Cardiac septum (tissue), 1 donor: ENCODE data around the gene SLC11A1. TPM values are rescaled to one million over a fixed set of nuclear protein-coding genes. Genes with fewer than 3 reads are reported as not detected.

Experiments used
- DNase-seq: peaks from one replicate; pipeline ENCODE4 v3.0.0-alpha.2; 2020; ENCODE audit warnings: low spot score
- intact Hi-C: fragments of 100-400 bp; cut with DNase I; formaldehyde crosslinking; loops from one replicate; pipeline ENCODE4 v1.14.0; 2022
- long read RNA-seq: library from polyadenylated mRNA; unstranded; transcript quantifications from one replicate; pipeline ENCODE4 v2.0.0, GENCODE V29; 2021
- total RNA-seq: library from RNA; stranded (reverse); fragmentation: NEBNext Ultra II Directional; extraction: Animal tissue kit (Norgen Biotek cat#: 25700); gene quantifications from one replicate; pipeline ENCODE4 v1.2.1, GENCODE V29; 2021
- donor health status: DM: no; HTN: no; CAD: no.

SLC11A1 gene
- total RNA-seq = 6.4 TPM
- long read RNA-seq, partial matches to known transcripts = 1 of 2 reads
- long read RNA-seq, other reads (novel, unspliced or antisense) = 0 of 2 reads

GRCh38 chr2:218381916-218382366 is at the start of gene SLC11A1:
SLC11A1 (plus strand) TSS chr2:218382273; CDS start chr2:218382369, 96 bp downstream.
- intact Hi-C loops = no loop called here
- peak; percentile 92 for DNase-seq

GRCh38 chr2:218332288-218332687 is 49.8 kb upstream of the SLC11A1 start:
- intact Hi-C loops = no loop called here
- no peak for DNase-seq

DNA sequence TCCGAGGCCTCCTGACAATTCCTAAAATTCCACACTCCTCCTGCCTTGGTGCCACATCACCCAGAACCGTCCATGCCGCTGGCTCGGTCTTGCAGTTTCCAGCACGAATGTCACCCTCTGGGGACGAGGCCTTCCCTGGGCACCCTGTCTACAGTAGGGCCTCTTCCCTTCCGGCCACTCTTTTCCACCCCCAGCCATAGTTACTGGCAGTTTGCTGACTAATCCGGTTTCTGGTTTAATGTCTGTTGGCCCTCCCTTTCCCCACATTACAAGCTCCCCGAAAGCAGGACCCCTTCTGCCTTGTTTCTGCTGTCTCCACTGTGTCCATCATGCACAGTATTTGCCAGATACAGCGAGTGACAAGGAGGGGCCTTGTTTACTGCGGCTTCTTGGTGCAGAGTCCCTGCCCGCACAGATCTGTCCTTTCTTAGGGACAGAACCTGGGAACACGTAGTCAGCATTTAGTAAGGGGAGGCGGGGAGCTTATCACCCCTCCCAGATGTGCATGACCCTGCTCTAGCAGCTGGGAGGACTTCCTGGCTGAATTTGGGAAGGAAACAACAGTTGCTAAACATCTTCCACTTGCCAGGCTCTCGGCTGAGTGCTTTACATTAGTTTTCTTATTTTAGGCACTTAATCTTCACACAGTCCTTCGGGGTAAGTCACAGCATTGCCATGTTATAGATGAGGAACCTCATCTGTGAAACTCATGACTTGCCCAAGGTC is 49.0 kb upstream of the SLC11A1 start:
- no peak for DNase-seq
- intact Hi-C loops = no loop called here

GRCh38 chr2:218334531-218334930 is 47.5 kb upstream of the SLC11A1 start:
- DNase-seq = no peak
- intact Hi-C loops = no loop called here

DNA sequence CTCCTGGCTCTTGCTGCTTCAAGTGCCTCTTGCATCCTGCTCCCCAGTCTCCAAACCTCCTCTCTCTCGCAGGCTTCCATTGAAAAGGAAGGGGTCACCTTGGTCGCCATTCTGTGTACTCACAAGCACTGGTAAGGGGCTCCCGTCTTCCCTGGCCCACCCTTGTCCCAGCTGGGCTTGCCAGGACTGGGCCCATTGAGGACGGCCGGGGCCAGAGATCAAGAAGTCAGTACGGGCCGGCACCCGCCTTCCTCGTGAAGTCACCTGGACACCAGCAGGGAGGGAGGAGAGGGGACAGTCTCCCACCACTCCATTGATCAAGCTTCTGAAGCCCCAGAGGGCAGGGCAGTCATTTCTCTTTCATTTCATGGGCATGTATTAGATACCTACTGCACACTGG is 41.4 kb upstream of the SLC11A1 start:
- intact Hi-C loops = no loop called here
- no peak for DNase-seq

DNA sequence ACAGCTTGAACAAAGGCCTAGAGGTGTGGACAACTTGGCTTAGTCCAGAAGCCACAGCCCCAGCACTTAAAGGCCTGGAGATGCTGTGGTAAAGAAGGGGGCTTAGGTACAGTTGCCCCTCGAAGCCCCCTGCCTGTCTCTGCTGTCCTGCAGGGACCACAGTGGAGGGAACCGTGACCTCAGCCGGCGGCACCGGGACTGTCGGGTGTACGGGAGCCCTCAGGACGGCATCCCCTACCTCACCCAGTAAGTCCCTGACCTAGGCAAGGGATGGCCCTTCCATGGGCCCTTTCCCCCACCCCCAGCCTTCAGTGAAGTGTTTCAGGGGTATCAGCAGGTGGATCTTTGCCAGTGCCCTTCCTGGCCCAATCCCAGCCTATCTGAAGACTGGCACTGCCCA is 40.7 kb upstream of the SLC11A1 start:
- no peak for DNase-seq
- intact Hi-C loops = no loop called here

- DNase-seq = no peak
- intact Hi-C loops = no loop called here
Measured at GRCh38 chr2:218342837-218343236, 39.2 kb upstream of the SLC11A1 start.

DNA sequence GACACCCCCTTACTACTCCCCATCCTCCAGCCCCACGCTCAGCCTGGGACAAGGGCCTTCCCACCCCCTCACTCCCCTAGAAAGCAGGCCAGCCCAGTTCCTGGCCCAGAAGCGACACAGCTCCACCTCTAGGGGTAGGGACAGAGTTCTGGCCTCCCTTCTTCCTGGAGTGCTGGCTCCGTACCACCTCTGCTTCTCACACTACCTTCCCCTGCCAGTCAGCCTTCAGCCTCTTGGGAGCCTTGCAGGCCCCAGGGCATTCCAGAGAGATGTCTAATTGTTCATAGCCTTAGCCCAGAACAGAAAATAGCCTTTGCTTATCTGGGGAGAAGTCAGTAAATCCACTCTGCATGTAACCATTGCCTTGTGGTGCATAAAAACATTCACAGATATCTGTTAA is 38.5 kb upstream of the SLC11A1 start:
- intact Hi-C loops = no loop called here
- DNase-seq = no peak

DNA sequence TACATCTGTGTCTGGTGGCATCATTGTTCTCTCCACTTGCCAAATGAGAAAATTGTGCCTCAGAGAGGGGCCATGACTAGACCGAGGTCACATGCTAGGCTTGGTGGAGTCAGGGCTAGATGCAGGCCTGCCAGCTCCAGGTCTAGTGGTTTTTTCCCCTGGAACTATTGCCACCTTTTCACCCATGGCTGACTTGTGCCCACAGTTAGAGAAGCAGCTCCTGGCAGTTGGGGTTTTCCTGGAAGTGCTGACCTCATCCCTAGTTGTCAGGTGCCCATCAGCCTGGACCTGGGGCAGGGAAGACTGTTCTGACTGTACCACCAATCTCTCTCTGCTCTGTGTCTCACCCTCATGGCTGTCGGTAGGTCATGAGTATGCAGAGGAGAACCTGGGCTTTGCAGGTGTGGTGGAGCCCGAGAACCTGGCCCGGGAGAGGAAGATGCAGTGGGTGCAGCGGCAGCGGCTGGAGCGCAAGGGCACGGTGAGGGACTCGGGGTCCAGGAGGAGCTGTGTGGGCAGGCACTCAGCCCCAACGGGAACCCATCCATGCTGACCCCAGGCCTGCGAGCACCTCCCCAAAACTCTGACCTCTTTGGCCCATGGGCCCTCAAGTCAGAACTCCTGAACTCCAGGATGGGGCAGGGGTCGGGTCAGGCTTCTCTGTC is 37.9 kb upstream of the SLC11A1 start:
- no peak for DNase-seq
- intact Hi-C loops = no loop called here

- intact Hi-C loops = no loop called here
- no peak for DNase-seq
Measured at GRCh38 chr2:218344755-218345417, 37.2 kb upstream of the SLC11A1 start.

DNA sequence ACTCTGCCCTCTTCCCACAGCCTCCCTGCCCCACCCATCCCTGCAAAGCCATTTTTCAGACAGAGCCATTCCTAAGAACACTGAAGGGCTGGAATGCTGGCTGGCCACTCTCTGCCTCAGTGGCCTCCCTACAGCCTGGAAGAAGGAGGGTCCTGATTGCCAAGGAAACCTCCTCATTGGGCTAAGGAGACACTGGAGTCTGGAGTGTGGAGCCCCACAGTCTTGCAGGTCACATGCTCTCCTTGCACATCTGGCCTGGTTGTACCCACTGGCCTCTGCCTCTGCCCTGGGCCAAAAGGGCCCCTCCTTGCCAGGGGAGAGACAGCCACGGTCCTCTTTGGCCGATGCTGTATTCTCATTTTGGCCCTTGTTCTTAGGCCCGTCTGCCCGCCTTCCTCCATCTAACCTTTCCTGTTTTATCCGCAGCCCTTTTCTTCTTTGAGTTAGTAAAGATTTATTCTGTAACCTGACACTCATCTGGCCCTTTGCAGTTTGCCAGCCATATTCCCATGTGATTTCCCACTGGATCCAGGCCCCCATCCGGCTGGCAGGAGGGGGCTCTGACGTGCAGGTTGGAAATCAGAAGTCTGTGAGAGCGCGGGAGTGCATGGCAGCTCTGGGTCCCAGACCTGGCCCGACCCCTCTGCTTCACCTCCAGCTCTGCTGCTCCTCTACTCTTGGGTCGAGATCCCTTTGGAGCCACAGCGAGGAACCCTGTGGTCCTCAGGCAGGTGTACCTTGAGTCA is 36.4 kb upstream of the SLC11A1 start:
- no peak for DNase-seq
- intact Hi-C loops = no loop called here

GRCh38 chr2:218347172-218347571 is 34.9 kb upstream of the SLC11A1 start:
- intact Hi-C loops = no loop called here
- DNase-seq = no peak

DNA sequence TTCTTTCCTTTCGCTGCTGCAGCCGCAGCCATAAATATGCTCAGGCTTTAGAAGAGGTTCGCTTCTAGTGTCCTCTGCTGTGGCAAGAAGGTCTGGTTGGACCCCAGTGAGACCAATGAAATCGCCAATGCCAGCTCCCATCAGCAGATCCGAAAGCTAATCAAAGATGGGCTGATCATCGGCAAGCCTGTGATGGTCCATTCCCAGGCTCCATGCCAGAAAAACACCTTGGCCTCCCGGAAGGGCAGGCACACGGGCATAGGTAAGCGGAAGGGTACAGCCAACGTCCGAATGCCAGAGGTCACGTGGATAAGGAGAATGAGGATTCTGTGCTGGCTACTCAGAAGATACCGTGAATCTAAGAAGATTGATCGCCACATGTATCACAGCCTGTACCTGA is 28.0 kb upstream of the SLC11A1 start:
- intact Hi-C loops = no loop called here

DNA sequence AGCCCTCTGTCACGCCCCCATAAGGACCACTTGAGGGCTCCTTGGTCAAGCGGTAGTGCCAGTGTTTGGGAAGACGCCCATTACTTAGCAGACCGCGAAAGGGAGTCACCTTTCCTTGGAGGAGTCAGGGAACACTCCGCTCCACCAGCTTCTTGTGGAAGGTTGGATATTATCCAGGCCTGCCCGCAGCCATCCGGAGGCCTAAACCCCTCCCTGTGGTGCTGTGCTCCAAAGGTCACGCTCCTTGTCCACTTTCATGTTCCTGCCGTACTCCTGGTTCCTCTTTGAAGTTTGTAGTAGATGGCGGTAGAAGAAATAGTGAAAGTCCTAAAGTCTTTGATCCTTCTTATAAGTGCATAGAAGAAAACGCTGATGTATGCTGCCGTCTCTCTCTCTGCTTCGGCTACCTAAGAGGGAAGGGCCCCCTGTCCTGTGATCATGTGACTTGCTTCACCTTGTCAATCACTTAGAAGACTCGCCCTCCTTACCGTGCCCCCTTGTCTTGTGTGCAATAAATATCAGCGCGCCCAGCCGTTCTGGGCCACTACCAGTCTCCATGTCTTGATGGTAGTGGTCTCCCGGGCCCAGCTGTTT is 27.1 kb upstream of the SLC11A1 start:
- intact Hi-C loops = no loop called here
- no peak for DNase-seq

More for the DNA sequence above, 28.0 kb upstream of the SLC11A1 start:
- DNase-seq = no peak

DNA sequence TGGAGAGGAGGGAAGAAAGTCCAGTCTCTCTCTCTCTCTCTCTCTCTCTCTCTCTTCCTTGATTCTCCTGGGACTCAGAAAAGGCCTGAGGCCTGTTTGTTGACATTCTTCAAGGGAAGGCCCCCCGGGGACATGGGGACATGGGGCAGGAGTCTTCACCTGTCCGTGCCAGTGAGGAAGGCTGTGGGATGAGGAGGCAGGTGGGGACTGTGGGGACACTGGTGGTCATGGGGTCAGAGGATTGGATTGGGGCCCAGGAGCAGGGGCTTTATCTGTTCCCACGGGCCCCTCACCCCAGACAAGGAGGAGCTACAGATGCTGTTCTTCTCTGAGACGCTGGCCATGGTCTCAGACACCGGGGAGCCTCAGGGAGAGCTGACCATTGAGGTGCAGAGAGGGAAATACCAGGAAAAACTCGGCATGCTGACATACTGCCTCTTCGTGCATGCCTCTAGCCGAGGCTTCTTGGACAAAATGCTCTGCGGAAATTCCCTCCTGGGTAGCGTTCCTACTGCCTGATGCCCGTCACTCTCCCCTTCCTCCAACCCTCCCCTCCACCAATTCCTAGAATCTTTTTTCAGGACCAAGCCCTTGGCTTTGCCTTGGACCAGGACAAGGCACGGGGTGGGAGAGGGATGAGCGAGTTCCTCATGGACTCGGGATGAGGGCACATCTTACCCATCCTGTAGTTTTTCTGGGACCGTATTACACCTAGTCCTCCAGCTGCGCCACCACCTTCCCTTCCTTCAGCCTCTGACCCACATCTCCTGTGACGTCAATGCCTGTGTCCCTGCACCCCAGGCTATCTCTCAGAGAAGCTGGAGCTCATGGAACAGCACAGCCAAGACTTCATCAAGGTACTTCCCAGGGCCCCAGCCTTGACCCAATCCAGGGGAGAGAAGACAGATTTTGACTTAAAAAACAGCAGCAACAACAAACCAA is 24.6 kb upstream of the SLC11A1 start:
- intact Hi-C loops = loop anchor here (2.0 kb wide), 1 partner anchor 171 kb away; no protein-coding TSS in a partner anchor
- no peak for DNase-seq

DNA sequence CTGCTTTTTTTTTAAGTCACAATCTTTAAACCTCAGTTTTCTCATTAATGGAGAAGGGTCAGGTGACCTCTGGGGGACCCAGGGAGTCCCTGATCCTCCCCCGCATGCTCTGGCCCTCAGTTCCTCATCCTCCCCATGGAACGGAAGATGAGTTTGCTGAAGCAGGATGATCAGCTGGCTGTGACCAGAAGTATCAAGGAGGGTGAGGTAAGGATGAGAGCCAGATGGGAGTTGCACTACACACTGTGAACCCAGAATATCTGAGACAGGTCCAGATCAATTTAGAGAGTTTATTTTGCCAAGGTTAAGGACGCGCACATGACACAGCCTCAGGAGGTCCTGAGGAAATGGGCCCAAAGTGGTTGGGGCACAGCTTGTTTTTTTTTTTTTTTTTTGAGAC is 21.6 kb upstream of the SLC11A1 start:
- DNase-seq = no peak
- intact Hi-C loops = no loop called here

GRCh38 chr2:218362606-218363005 is 19.5 kb upstream of the SLC11A1 start:
- DNase-seq = no peak
- intact Hi-C loops = no loop called here

GRCh38 chr2:218363736-218364135 is 18.3 kb upstream of the SLC11A1 start:
- intact Hi-C loops = no loop called here
- DNase-seq = no peak
